ENCODE measurements around the gene PARS2. TPM values are rescaled to one million over a fixed set of nuclear protein-coding genes. Genes with fewer than 3 reads are reported as not detected.
"Not testable (repeated sequence)": the region's sequence is repeated elsewhere in the genome, so short reads cannot be mapped to it uniquely, and the experiment has no call there.

PARS2 gene
- polyA plus RNA-seq, 12 donors = 3.6 to 5.4 (median 4.6) TPM; not detected in 2

GRCh38 chr1:54775828-54776721 is 11.8 kb upstream of the PARS2 start:
- DNase-seq = not testable (repeated sequence)

- no peak for DNase-seq
Measured at GRCh38 chr1:54774820-54775498, 10.6 kb upstream of the PARS2 start.

- DNase-seq = no peak
Measured at GRCh38 chr1:54772951-54773350, 8.6 kb upstream of the PARS2 start.

GRCh38 chr1:54768093-54768492 is 3.8 kb upstream of the PARS2 start:
- no peak for DNase-seq

- DNase-seq = no peak
Measured at GRCh38 chr1:54767526-54767925, 3.2 kb upstream of the PARS2 start.

- DNase-seq = no peak
Measured at GRCh38 chr1:54766726-54767125, 2.4 kb upstream of the PARS2 start.

GRCh38 chr1:54764922-54765561 is 719 bp upstream of the PARS2 start:
- DNase-seq = no peak

GRCh38 chr1:54763816-54764132 is 549 bp downstream of the PARS2 start:
- no peak for DNase-seq

GRCh38 chr1:54758678-54759348 is 5.5 kb downstream of the PARS2 start:
- no peak for DNase-seq

- DNase-seq = no peak
Measured at GRCh38 chr1:54757833-54758232, 6.5 kb downstream of the PARS2 start.

GRCh38 chr1:54754486-54755285 is 9.6 kb downstream of the PARS2 start:
- no peak for DNase-seq

GRCh38 chr1:54754045-54754444 is 10.3 kb downstream of the PARS2 start:
- no peak for DNase-seq

GRCh38 chr1:54751426-54751825 is 12.9 kb downstream of the PARS2 start:
- no peak for DNase-seq

GRCh38 chr1:54750596-54750995 is 13.7 kb downstream of the PARS2 start:
- DNase-seq = no peak

GRCh38 chr1:54748094-54748835 is 16.1 kb downstream of the PARS2 start:
- no peak for DNase-seq

- no peak for DNase-seq
Measured at GRCh38 chr1:54745864-54746263, 18.5 kb downstream of the PARS2 start.

- no peak for DNase-seq
Measured at GRCh38 chr1:54745274-54745673, 19.0 kb downstream of the PARS2 start.

- DNase-seq = no peak
Measured at GRCh38 chr1:54744696-54745095, 19.6 kb downstream of the PARS2 start.

- no peak for DNase-seq
Measured at GRCh38 chr1:54743416-54744226, 20.7 kb downstream of the PARS2 start.

GRCh38 chr1:54742282-54742681 is 22.0 kb downstream of the PARS2 start:
- peak; percentile 9 for DNase-seq
